GM18873 (cell line): ENCODE measurements around the gene AIMP2.
"Not testable (repeated sequence)": the region's sequence is repeated elsewhere in the genome, so short reads cannot be mapped to it uniquely, and the experiment has no call there.

ENCODE experiments used
- ATAC-seq: cut with Tn5 transposase; IDR thresholded peaks from one replicate; pipeline ENCODE4 v1.9.1; 2021; ENCODE audit warnings: mild to moderate bottlenecking, moderate library complexity, moderate number of reproducible peaks; ENCODE audit not compliant: unreplicated experiment, low FRiP score

Gene AIMP2

DNA sequence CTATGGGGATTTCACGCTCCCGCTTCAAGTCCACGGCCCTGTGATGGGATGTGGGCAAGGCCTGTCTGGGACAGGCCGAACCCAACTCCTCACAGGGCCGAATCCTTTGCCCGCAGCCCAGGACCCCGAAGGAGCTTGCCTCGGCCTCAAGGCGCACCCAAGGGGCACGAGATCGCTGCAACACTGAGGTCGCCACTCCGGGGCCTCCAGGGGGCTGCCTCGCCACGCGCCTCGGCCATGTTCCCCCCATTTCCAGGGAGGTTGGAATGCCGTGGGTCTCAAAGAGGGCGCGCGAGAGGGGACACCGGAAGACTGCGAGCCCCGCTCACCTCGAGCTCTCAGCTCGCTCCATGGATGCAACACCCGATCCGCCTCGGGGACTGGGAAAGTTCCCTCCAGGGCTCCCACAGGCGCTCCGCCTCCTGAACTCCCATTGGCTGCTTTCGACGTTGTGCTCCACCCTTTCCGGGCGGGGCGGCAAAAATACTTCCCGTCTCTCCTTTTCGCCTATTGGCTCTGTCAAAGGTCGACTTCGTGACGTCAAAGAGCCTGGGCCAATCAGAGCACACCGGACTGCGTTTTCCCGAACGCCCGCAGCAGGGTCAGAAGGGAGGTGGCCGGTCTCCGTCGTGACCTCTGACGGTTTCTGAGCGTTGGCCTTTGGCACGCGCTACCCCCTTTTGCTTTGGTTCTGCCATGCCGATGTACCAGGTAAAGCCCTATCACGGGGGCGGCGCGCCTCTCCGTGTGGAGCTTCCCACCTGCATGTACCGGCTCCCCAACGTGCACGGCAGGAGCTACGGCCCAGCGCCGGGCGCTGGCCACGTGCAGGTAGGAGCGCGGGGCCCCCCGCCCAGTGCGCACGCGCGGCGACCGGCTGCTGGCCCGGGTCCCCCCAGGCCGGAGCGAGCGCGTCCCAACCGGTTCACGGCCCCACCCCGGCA is at the start of gene AIMP2, which contains the start of gene PMS2:
AIMP2 (plus strand) TSS at position 605 of the 944 bp plus-strand sequence; CDS start at position 697, 92 bp downstream.
PMS2 (minus strand) TSS at position 382 of the 944 bp plus-strand sequence; CDS start at position 352, 30 bp downstream.
- peak; percentile 93 for ATAC-seq

DNA sequence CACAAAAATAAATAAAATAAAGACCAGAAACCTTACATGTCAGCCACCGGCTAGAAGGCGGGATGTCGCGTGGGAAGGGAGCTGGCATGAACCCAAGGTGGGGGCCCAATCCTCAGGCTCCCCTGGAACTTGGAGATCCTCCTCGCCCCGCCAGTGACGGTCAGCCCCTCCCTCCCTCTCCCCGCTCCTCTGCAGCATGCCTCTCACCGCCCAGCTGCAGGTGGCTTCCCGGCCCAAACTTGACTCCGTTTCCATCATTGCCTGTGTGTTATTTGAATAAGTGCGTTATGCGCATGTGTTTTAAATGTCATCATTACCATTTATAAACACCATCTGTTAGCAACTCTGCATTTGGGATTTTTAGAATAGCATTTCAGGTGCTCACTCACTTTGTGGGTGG is 45.9 kb upstream of the AIMP2 start:
- not testable (repeated sequence) for ATAC-seq

- ATAC-seq = not testable (repeated sequence)
Observed at GRCh38 chr7:5963810-5964209, 45.3 kb upstream of the AIMP2 start.

DNA sequence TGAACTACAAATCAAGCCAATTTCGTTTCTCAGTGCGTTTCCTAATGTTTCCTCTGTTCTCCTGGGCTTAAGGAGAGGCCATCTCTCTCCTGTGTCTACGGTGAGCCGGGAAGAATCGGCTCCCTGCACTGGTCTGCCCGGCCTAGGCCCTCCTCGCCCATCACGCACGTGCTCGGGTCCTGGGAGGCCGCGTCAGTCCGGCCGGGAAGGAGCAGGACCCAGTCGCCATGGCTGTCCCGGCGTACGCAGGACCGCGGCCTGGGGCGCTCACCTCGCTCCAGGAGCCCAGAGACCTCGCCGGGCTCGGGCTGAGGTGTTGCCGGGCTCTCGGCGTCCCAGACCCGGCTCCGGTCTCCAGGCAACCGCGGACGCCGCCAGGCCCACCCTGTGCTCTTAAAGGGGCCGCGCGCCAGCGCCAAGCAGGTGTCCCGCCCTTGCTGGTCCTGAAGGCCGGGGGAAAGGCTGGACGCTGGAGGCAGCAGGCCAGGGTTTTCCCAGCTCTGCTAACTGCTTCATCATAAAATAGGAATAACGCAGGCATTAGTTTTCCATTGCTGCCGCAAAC is 38.6 kb upstream of the AIMP2 start, which contains the start of gene RSPH10B:
RSPH10B (minus strand) TSS at position 343 of the 565 bp plus-strand sequence. CDS start 3,573 bp downstream, outside the sequence.
- ATAC-seq = not testable (repeated sequence)

DNA sequence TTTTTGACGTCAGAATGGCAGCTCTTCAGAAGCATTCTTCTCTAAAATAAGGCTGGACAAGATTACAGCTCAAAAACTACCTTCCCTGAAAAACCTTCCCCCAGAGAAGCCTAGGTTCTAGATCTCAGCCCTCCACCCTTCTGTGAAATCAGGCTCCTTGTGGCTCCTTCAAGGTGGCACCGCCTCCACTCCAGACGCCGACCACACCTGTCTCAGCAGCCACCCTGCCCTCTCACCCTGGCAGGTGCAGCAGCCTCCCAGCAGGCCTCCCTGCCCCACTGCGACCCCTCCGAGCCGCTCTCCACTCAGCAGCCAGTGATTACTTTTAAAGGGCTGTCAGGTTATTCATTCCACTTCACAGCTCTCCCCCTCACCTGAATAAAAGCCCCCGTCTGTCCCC is 35.5 kb upstream of the AIMP2 start:
- not testable (repeated sequence) for ATAC-seq

DNA sequence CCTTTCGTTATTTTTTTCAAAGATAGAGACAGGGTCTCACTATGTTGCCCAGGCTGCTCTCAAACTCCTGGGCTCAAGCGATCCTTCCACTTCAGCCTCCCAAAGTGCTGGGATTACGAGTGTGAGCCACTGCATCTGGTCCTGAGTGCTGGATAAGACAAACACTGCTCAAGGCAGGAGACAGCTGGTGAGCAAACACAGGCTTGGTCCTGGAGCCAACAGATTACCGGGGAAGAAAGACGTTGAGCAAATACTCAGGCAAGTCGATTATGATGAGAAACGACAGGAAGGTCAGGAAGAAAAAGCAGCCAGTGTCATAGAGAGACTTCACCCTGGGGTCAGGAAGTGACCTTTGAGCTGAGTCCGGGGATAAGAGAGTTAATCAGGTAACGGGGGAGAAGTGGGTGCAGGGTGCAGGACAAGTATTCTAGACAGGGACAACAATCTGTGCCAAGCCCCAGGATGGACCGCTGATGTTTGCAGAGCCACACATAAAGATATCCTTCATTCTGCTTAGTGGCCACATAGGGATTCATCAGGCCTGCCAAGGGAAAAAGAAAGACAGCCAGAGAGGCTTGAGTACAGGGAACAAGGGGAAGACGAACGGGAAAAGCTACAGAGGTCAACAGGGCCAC is 29.3 kb upstream of the AIMP2 start:
- ATAC-seq = not testable (repeated sequence)

GRCh38 chr7:5987061-5987460 is 22.0 kb upstream of the AIMP2 start:
- not testable (repeated sequence) for ATAC-seq

- no peak for ATAC-seq
Observed at GRCh38 chr7:5997210-5997808, 11.8 kb upstream of the AIMP2 start.

GRCh38 chr7:6007386-6007785 is 1.7 kb upstream of the AIMP2 start:
- no peak for ATAC-seq

- ATAC-seq = not testable (repeated sequence)
Observed at GRCh38 chr7:6007835-6008590, 1.1 kb upstream of the AIMP2 start.

DNA sequence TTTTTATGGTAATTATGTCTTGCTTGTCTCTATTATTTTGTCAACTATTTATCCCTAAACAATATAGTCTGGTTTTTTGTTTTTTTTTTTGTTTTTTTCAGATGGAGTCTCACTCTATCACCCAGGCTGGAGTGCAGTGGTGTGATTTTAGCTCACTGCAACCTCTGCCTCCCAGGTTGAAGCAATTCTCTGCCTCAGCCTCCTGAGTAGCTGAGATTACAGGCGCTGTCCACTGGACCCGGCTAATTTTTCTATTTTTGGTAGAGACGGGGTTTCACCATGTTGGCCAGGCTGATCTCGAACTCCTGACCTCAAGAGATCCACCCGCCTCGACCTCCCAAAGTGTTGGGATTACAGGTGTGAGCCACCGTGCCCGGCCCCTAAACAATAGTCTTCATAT is 1.3 kb downstream of the AIMP2 start:
- ATAC-seq = not testable (repeated sequence)

- ATAC-seq = no peak
Observed at GRCh38 chr7:6011541-6011940, 2.5 kb downstream of the AIMP2 start.

DNA sequence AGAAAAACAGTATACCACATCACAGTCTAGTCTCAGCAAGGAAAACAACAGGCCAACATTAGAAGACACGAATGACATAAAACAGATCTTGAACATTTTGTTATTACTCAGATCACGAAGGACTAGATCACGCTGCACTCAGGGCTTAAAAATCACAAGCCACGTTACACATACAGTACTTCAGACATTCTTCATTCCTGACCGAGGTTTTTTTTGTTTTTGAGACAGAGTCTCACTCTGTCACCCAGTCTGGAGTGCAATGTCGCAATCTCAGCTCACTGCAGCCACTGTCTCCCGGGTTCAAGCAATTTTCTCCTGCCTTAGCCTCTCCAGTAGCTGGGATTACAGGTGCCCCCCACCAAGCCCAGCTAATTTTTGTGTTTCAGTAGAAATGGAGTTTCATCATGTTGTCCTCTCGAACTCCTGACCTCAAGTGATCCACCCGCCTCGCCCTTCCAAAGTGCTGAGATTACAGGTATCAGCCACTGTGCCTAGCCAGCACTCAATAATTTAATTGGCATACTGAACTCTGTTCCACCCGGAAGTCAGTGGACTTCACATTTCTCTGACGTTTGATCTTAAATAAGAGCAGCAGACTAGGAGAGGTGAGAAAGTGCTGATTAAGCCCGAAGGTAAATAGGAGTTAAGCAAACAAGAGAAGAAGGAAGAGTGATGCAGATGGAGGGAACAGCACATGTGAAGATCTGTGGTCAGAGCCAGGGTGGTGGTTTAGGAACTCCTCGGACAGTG is 3.5 kb downstream of the AIMP2 start:
- no peak for ATAC-seq

GRCh38 chr7:6015917-6016652 is 7.0 kb downstream of the AIMP2 start:
- ATAC-seq = no peak

DNA sequence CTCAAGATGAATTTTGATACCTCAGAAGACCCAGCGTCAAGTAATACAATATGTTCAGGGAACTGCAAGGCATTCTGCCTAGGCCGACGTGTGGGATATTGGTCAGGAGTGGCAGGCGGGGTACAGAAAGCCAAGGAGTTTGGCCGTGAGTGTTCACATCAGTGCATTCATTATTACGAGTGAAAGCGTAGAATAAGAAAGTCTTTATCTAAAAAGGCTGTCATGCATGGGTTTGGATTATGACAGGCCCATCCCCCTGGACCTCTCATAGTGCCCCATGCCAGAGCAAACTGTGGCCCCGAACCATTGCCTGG is 7.5 kb downstream of the AIMP2 start:
- no peak for ATAC-seq

DNA sequence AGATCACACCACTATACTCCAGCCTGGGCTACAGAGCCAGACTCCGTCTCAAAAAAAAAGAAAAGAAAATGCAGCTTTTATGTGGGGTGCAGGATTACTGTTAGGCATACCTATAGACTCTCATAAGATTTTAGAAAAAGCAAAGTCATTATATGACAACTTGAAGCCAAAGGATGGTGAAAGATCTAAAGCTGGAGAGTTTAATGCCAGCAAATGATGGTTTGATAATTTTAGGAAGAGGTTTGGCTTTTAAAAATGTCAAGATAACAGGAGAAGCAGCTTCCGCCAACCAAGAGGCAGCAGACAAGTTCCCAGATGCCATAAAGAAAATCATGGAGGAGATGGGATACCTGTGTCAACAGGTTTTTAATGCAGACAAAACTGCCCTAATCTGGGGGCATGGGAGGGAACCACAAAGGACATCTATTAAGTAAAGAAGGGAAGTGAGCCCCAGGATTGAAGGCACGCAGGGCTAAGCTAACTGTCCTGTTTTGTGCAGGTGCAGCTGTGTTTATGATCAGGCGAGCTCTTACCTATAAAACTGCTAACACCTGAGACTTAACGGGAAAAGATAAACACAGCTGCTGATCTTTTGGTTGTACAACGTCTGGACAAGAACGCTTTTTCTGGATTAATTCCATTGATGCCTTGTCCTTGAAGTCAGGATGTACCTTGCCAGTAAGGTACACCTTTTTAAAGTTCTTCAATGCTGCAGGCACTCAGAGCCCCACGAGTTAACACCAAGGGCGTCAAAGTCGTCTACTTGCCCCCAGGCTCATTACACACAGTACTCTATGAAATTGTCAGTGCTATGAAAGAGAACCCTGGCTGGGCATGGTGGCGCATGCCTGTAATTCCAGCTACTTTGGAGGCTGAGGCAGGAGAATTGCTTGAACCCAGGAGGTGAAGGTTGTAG is 11.6 kb downstream of the AIMP2 start:
- no peak for ATAC-seq

- no peak for ATAC-seq
Observed at GRCh38 chr7:6022707-6023106, 13.6 kb downstream of the AIMP2 start.
